SK-N-MC (cell line): ENCODE data around the gene ADAT1.

Experiments
- EZH2 ChIP-seq: fragments of 200-600 bp; sonication (generic); IDR thresholded peaks from one replicate; pipeline ENCODE4 v1.6.1; 2017; ENCODE audit warnings: antibody characterized with exemption
- POLR2AphosphoS5 ChIP-seq: IDR thresholded peaks from 2 replicates; pipeline ENCODE4 v1.6.1; 2012; ENCODE audit warnings: mild to moderate bottlenecking, low read depth, low read length, borderline replicate concordance

- no peak for TF ChIP-seq POLR2AphosphoS5
- no peak for TF ChIP-seq EZH2
These were observed 7.0 kb upstream of the ADAT1 start for GRCh38 chr16:75630052-75630451.
